ENCODE measurements around the gene CASQ2. TPM values are rescaled to one million over a fixed set of nuclear protein-coding genes. Genes with fewer than 3 reads are reported as not detected.

Gene CASQ2
- total RNA-seq, 1 donor from 2014 or later, result not detected

GRCh38 chr1:115727706-115728249 is 40.7 kb downstream of the CASQ2 start:
- Histone ChIP-seq H3K27ac (no peak overlapping the region), H3K4me1 (no peaks in the 10 kb centered on the region), H2AFZ (replicated peaks) (peak overlapping the region; percentile 40), H3K79me2 (ENCODE audit: low read depth) (no peaks in the 10 kb centered on the region), H3F3A (ENCODE audit: low read depth) (no peaks in the 10 kb centered on the region), H3K36me3 (no peaks in the 10 kb centered on the region), H3K9ac (no peak overlapping the region), H3K4me3 (no peak overlapping the region), H3K4me2 (no peak overlapping the region), H4K20me1 (ENCODE audit: low read depth) (no peaks in the 10 kb centered on the region), H3K27me3 (no peaks in the 10 kb centered on the region), H3K9me3 (ENCODE audit: low read depth) (no peaks in the 10 kb centered on the region)
- peak; percentile 25 for DNase-seq (ENCODE audit: low spot score)
- Mint-ChIP-seq H3K36me3 (no peaks in the 10 kb centered on the region), H3K4me1 (peaks cover 31% of the 10 kb centered on the region), H3K9me3 (no peaks in the 10 kb centered on the region), H3K27ac (peak overlapping the region; percentile 2), H3K27me3 (ENCODE audit: insufficient read depth, low read depth) (peaks cover 3% of the 10 kb centered on the region), H3K4me3 (no peak overlapping the region)
- TF ChIP-seq EZH2phosphoT487 (IDR thresholded peaks at IDR 0.05) (no peak), CTCF (IDR thresholded peaks at IDR 0.05) (no peak), EZH2 (IDR thresholded peaks at IDR 0.05) (no peak)

- H3K4me3 ChIP-seq, result no peak overlapping the region
- H3K27me3 Mint-ChIP-seq (ENCODE audit: insufficient read depth, low read depth), result peaks cover 5% of the 10 kb centered on the region
- no peak overlapping the region for H3K9ac ChIP-seq
- H3K36me3 ChIP-seq, result no peaks in the 10 kb centered on the region
- peak overlapping the region; percentile 7 for H3K27ac Mint-ChIP-seq
- no peak overlapping the region for H3K4me3 Mint-ChIP-seq
- H3K9me3 Mint-ChIP-seq, result no peaks in the 10 kb centered on the region
- no peak for TF ChIP-seq EZH2 (IDR thresholded peaks at IDR 0.05)
- TF ChIP-seq EZH2phosphoT487 (IDR thresholded peaks at IDR 0.05), result no peak
- no peak for TF ChIP-seq CTCF (IDR thresholded peaks at IDR 0.05)
- no peaks in the 10 kb centered on the region for H3K79me2 ChIP-seq (ENCODE audit: low read depth)
- no peak overlapping the region for H3K27ac ChIP-seq
- no peaks in the 10 kb centered on the region for H3K4me1 ChIP-seq
- no peak overlapping the region for H2AFZ ChIP-seq (replicated peaks)
- H3K9me3 ChIP-seq (ENCODE audit: low read depth), result no peaks in the 10 kb centered on the region
- no peak overlapping the region for H3K4me2 ChIP-seq
- H4K20me1 ChIP-seq (ENCODE audit: low read depth), result no peaks in the 10 kb centered on the region
- H3K4me1 Mint-ChIP-seq, result peaks cover 31% of the 10 kb centered on the region
- H3K27me3 ChIP-seq, result no peaks in the 10 kb centered on the region
- no peak for DNase-seq (ENCODE audit: low spot score)
- H3F3A ChIP-seq (ENCODE audit: low read depth), result no peaks in the 10 kb centered on the region
- H3K36me3 Mint-ChIP-seq, result no peaks in the 10 kb centered on the region
Measured at GRCh38 chr1:115726570-115726969, 41.9 kb downstream of the CASQ2 start.

GRCh38 chr1:115726161-115726560 is 42.4 kb downstream of the CASQ2 start:
- peaks cover 31% of the 10 kb centered on the region for H3K4me1 Mint-ChIP-seq
- no peaks in the 10 kb centered on the region for H3K9me3 Mint-ChIP-seq
- H3K36me3 ChIP-seq, result no peaks in the 10 kb centered on the region
- no peaks in the 10 kb centered on the region for H3K27me3 ChIP-seq
- H3K4me3 ChIP-seq, result no peak overlapping the region
- H3K9me3 ChIP-seq (ENCODE audit: low read depth), result no peaks in the 10 kb centered on the region
- H3K27me3 Mint-ChIP-seq (ENCODE audit: insufficient read depth, low read depth), result peaks cover 5% of the 10 kb centered on the region
- no peaks in the 10 kb centered on the region for H4K20me1 ChIP-seq (ENCODE audit: low read depth)
- DNase-seq (ENCODE audit: low spot score), result no peak
- no peaks in the 10 kb centered on the region for H3K36me3 Mint-ChIP-seq
- H3K9ac ChIP-seq, result no peak overlapping the region
- no peak overlapping the region for H3K4me2 ChIP-seq
- H3K27ac Mint-ChIP-seq, result peak overlapping the region; percentile 7
- H3K79me2 ChIP-seq (ENCODE audit: low read depth), result no peaks in the 10 kb centered on the region
- no peak overlapping the region for H2AFZ ChIP-seq (replicated peaks)
- no peaks in the 10 kb centered on the region for H3F3A ChIP-seq (ENCODE audit: low read depth)
- H3K27ac ChIP-seq, result no peak overlapping the region
- H3K4me1 ChIP-seq, result no peaks in the 10 kb centered on the region
- TF ChIP-seq EZH2 (IDR thresholded peaks at IDR 0.05) (no peak), CTCF (IDR thresholded peaks at IDR 0.05) (no peak), EZH2phosphoT487 (IDR thresholded peaks at IDR 0.05) (no peak)
- no peak overlapping the region for H3K4me3 Mint-ChIP-seq
